PC-9 (cell line): Measurements from ENCODE around the gene L3MBTL1.

ENCODE experiments used
- EZH2 ChIP-seq: fragments of 200-600 bp; sonication (generic); IDR thresholded peaks from 2 replicates; pipeline ENCODE4 v1.8.0; 2017; ENCODE audit warnings: antibody characterized with exemption, low read depth
- TF ChIP-seq, protein P1 (sequence below): fragments of 200-600 bp; sonication (generic); conservative IDR thresholded peaks from 2 replicates; pipeline ENCODE4 v1.6.1; 2017; ENCODE audit warnings: mixed run types, antibody characterized with exemption, mild to moderate bottlenecking, moderate library complexity

DNA sequence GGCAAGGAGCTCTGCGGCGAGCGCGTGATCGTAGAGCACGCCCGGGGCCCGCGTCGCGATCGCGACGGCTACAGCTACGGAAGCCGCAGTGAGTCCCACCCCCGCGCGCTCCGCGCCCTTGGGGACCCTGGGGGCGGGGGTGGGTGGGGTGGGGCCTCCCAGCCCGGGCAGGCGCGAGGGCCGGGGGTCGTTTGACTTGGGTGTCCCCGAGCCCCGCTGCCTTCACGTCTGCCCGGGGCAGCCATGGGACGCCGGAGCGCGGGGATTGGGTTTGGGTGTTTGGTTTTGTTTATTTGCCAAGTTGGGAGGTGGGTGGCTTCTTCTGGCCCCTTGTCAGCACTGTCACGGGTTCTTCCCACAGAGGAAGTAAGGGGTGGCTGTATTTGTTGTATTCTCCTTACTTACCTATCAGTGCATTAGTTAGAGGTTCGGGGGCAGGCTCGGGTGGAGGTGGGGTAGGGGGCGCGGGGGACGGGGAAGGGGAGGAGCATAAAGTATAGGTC, 49.0 kb upstream of the L3MBTL1 start:
- TF ChIP-seq, protein P1, sequence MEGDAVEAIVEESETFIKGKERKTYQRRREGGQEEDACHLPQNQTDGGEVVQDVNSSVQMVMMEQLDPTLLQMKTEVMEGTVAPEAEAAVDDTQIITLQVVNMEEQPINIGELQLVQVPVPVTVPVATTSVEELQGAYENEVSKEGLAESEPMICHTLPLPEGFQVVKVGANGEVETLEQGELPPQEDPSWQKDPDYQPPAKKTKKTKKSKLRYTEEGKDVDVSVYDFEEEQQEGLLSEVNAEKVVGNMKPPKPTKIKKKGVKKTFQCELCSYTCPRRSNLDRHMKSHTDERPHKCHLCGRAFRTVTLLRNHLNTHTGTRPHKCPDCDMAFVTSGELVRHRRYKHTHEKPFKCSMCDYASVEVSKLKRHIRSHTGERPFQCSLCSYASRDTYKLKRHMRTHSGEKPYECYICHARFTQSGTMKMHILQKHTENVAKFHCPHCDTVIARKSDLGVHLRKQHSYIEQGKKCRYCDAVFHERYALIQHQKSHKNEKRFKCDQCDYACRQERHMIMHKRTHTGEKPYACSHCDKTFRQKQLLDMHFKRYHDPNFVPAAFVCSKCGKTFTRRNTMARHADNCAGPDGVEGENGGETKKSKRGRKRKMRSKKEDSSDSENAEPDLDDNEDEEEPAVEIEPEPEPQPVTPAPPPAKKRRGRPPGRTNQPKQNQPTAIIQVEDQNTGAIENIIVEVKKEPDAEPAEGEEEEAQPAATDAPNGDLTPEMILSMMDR, result no peak
- no peak for TF ChIP-seq EZH2
